Activated naive CD4-positive, alpha-beta T cell treated with anti-CD3 and anti-CD28 coated beads, Interleukin-2, amount 50 U/mL, for 16 hours (primary cell): ENCODE results near the gene KIF16B.
"Not testable (repeated sequence)": the region's sequence is repeated elsewhere in the genome, so short reads cannot be mapped to it uniquely, and the experiment has no call there.

Source experiments
- DNase-seq: peaks from one replicate; pipeline ENCODE4 v3.0.0-alpha.2; 2020

KIF16B gene, protein sequence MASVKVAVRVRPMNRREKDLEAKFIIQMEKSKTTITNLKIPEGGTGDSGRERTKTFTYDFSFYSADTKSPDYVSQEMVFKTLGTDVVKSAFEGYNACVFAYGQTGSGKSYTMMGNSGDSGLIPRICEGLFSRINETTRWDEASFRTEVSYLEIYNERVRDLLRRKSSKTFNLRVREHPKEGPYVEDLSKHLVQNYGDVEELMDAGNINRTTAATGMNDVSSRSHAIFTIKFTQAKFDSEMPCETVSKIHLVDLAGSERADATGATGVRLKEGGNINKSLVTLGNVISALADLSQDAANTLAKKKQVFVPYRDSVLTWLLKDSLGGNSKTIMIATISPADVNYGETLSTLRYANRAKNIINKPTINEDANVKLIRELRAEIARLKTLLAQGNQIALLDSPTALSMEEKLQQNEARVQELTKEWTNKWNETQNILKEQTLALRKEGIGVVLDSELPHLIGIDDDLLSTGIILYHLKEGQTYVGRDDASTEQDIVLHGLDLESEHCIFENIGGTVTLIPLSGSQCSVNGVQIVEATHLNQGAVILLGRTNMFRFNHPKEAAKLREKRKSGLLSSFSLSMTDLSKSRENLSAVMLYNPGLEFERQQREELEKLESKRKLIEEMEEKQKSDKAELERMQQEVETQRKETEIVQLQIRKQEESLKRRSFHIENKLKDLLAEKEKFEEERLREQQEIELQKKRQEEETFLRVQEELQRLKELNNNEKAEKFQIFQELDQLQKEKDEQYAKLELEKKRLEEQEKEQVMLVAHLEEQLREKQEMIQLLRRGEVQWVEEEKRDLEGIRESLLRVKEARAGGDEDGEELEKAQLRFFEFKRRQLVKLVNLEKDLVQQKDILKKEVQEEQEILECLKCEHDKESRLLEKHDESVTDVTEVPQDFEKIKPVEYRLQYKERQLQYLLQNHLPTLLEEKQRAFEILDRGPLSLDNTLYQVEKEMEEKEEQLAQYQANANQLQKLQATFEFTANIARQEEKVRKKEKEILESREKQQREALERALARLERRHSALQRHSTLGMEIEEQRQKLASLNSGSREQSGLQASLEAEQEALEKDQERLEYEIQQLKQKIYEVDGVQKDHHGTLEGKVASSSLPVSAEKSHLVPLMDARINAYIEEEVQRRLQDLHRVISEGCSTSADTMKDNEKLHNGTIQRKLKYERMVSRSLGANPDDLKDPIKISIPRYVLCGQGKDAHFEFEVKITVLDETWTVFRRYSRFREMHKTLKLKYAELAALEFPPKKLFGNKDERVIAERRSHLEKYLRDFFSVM (N-terminal part only)

DNA sequence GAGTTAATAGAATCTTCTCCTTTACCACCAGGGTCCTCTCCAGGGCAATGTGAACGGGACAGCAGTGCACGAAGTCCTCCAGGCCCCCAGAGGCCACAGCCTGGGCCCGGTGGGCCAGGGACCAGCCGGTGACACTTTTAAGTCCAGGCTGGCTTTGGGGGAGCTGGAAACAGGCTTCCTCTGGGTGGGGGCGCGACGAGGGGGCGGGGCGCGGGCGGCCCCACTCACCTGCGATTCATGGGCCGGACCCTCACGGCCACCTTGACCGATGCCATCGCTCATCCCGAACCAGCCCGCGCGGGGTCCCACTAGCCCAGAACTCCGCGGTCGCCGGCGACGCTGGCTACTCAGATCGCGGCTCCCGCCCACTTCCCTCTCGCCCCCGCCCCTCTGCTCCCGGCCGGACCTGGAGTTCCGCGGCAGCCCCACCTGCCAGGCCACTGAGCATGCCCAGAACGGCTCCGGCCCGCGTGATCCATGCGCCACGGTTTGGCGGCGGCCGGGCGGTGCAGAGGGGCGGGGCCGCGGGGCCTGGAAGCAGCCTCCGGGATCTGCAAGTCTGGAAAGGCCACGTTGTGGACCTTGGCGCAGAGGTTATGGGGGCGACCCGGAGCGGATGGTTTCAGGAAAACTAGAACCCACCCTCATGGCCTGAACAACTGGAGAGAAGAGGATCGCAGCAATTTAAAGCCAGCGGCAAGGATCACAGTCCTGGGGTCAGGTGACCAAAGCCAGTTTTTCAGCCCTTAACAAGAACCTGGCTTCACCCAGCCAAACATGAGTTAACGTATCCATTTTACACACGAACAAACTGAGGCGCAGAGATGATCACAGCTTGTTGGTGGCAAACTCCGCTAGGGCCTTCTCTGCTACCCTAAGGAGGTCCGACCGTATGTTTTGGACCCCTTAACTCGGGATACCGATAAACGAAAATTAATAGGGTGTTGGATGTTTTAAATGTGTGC is at the start of gene KIF16B:
KIF16B (minus strand) TSS at position 448 of the 965 bp plus-strand sequence; CDS start at position 275, 173 bp downstream.
- peak; percentile 78 for DNase-seq

- DNase-seq: no peak
Observed at GRCh38 chr20:16622501-16622900, 49.3 kb upstream of the KIF16B start.

- no peak for DNase-seq
Observed at GRCh38 chr20:16621435-16622141, 48.3 kb upstream of the KIF16B start.

DNA sequence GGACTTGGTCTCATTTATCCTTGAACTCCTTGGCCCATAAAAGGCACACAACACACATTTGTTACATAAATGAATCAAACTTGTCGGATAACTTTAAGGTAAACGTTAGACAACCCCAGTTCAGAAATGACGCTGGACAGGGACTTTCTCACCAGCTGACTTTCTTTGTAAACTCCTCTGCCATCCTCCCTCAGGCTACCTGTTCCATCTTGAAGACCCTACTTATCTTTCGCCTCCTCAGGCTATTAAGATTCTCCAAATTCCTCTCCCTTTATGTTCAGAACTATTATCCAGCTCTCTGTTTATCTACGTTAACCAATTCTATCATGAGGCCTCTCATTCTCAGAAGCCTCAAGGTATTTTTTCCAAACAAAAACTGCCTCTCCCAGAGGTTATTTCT is 47.7 kb upstream of the KIF16B start:
- no peak for DNase-seq

DNA sequence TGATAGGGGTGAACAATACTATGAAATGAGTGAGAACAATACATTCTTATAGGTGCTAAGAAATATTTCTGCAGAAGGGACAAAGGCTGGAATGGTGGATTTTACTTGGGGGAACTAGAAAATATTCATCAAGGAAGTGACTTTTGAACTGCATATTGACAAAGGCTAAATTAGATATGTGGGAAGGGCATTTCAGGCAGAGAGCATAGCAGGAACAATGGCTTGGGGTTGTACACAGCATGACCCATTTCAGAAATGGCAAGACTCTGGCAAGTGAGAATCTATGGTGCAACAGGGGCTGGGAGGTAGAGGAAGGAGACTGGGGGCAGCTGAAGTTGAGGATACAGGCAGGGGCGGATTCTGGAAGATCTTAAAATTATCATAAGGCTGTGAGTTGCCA is 46.7 kb upstream of the KIF16B start:
- no peak for DNase-seq

DNA sequence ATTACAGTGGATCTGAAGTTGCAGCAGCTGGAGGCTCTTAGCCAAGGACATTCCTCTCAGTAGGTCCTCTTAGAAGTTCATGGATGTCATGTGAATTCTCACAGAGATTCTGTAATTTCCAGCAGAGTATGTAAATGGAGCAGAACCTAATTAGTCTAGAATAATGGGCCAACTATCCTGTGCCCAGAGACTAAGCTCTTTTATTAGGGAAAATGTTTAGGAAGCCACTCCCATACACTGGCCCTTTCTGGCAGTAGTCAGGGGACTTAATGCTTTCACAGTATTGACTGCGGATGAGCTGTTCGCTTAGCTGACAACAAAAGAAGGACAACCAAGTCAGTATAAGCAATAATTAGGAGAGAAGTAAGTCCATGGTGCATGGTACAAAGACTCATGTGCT is 43.8 kb upstream of the KIF16B start:
- no peak for DNase-seq

- no peak for DNase-seq
Observed at GRCh38 chr20:16616317-16616716, 43.1 kb upstream of the KIF16B start.

DNA sequence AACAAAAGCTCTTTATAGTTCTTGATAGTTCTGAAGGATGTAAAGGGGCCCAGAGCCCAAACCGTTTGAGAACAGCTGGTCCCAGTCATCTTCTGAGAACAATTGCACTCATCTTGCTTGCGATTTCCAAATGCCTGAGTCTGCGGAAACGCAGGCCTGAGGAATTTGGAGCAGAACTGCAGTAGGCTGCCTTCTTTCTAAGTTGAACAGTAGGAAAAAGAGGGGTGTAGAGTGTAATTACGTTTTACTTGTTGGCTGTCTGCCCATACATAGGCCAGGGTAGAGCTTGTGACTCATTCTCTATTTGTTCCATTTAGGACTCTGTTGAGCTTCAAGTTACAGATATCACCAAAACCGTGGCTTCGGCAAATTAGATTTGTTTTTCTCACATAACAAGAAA is 42.0 kb upstream of the KIF16B start:
- DNase-seq: no peak

- no peak for DNase-seq
Observed at GRCh38 chr20:16613954-16614353, 40.7 kb upstream of the KIF16B start.

DNA sequence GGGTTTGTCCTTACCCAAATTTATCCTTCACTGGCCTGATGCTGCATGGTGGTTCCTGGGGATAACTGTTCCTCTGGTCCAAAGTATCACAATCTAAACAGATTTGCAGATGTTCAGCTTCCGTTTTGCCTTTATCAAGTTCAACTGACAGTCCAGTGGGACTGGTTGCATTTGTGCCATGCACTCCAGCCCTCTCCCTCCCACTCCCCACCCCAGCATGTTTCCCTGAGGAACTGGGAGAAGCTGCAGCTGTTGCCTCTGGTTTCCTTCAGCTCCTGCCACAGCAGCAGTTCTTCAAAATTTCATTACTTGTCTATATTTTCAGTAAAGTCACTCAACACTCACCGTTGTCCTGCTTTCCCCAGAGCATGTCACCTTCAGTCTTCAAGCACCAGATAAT is 39.5 kb upstream of the KIF16B start:
- DNase-seq: no peak

DNA sequence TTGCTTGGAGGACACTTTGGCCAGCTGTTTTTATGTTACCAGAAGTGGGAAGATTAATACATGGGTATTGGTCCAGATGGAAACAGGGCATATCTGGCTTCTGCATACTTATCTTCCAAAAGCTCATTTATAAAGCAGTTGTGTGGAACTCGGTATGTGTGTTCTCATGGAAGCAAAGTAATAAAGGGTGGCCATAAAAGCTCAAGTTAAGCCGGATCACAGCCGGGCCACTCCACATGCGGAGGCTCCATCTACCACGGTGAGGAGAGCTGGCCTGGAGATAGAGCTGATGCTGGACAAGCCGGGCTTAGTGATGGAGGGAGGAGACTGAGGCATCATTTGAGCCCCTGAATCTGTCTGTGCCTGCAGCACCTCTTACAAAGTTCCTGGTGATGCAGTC is 38.6 kb upstream of the KIF16B start:
- no peak for DNase-seq

- no peak for DNase-seq
Observed at GRCh38 chr20:16609066-16609465, 35.8 kb upstream of the KIF16B start.

GRCh38 chr20:16608277-16608650 is 35.0 kb upstream of the KIF16B start:
- no peak for DNase-seq

- no peak for DNase-seq
Observed at GRCh38 chr20:16607364-16608276, 34.4 kb upstream of the KIF16B start.

- no peak for DNase-seq
Observed at GRCh38 chr20:16606468-16607070, 33.3 kb upstream of the KIF16B start.

- no peak for DNase-seq
Observed at GRCh38 chr20:16601047-16601446, 27.8 kb upstream of the KIF16B start.

- DNase-seq: no peak
Observed at GRCh38 chr20:16599257-16599656, 26.0 kb upstream of the KIF16B start.

GRCh38 chr20:16596991-16597390 is 23.7 kb upstream of the KIF16B start:
- DNase-seq: no peak

GRCh38 chr20:16596404-16596803 is 23.2 kb upstream of the KIF16B start:
- DNase-seq: not testable (repeated sequence)

- DNase-seq: no peak
Observed at GRCh38 chr20:16595376-16595775, 22.1 kb upstream of the KIF16B start.
